HEK293 (cell line): ENCODE data around the gene PSMD2.

ENCODE experiments used
- BCL11A ChIP-seq: fragments of 450-650 bp; formaldehyde crosslinking; IDR thresholded peaks from 2 replicates; pipeline ENCODE4 v1.5.1; 2016; ENCODE audit warnings: low read depth, missing biosample characterization, missing genetic modification characterization
- GLI2 ChIP-seq: fragments of 450-650 bp; formaldehyde crosslinking; IDR thresholded peaks from 2 replicates; pipeline ENCODE4; 2017; ENCODE audit warnings: missing biosample characterization, missing genetic modification characterization, low read depth, borderline replicate concordance
- GLIS2 ChIP-seq: fragments of 450-650 bp; formaldehyde crosslinking; IDR thresholded peaks from 2 replicates; pipeline ENCODE4 v1.5.1; 2016; ENCODE audit warnings: missing biosample characterization, missing genetic modification characterization
- HOXC10 ChIP-seq: sonication (generic); formaldehyde crosslinking; IDR thresholded peaks from 2 replicates; pipeline ENCODE4 v1.8.1; 2023; ENCODE audit warnings: mild to moderate bottlenecking, missing genetic modification reagents
- SP2 ChIP-seq: fragments of 450-650 bp; formaldehyde crosslinking; IDR thresholded peaks from 2 replicates; pipeline ENCODE4 v1.5.1; 2016; ENCODE audit warnings: missing biosample characterization, missing genetic modification characterization
- TCF7L2 ChIP-seq: IDR thresholded peaks from 2 replicates; pipeline ENCODE4 v1.6.1; 2011; ENCODE audit warnings: low read depth, mild to moderate bottlenecking, inconsistent platforms, low read length, moderate library complexity, borderline replicate concordance
- ZBTB10 ChIP-seq: fragments of 450-650 bp; formaldehyde crosslinking; IDR thresholded peaks from 2 replicates; pipeline ENCODE4 v1.5.1; 2016; ENCODE audit warnings: missing biosample characterization, missing genetic modification characterization
- ZBTB6 ChIP-seq: fragments of 450-650 bp; formaldehyde crosslinking; IDR thresholded peaks from 2 replicates; pipeline ENCODE4 v1.5.1; 2017; ENCODE audit warnings: missing biosample characterization, missing genetic modification characterization
- ZNF18 ChIP-seq: fragments of 450-650 bp; formaldehyde crosslinking; IDR thresholded peaks from 2 replicates; pipeline ENCODE4 v1.5.1; 2016; ENCODE audit warnings: missing biosample characterization, missing genetic modification characterization
- ZNF292 ChIP-seq: fragments of 450-650 bp; formaldehyde crosslinking; IDR thresholded peaks from 2 replicates; pipeline ENCODE4 v1.5.1; 2016; ENCODE audit warnings: low read depth, missing biosample characterization, missing genetic modification characterization, borderline replicate concordance
- ZNF341 ChIP-seq: fragments of 450-650 bp; formaldehyde crosslinking; IDR thresholded peaks from 2 replicates; pipeline ENCODE4; 2016; ENCODE audit warnings: low read depth, missing biosample characterization, missing genetic modification characterization
- ZNF354C ChIP-seq: fragments of 450-650 bp; formaldehyde crosslinking; IDR thresholded peaks from 2 replicates; pipeline ENCODE4 v1.5.1; 2016; ENCODE audit warnings: missing biosample characterization, missing genetic modification characterization, low read depth, borderline replicate concordance
- ZNF391 ChIP-seq: fragments of 450-650 bp; formaldehyde crosslinking; IDR thresholded peaks from 2 replicates; pipeline ENCODE4 v1.5.1; 2016; ENCODE audit warnings: low read depth, missing biosample characterization, missing genetic modification characterization, borderline replicate concordance
- ZNF423 ChIP-seq: fragments of 450-650 bp; formaldehyde crosslinking; IDR thresholded peaks from 2 replicates; pipeline ENCODE4 v1.5.1; 2016; ENCODE audit warnings: missing biosample characterization, missing genetic modification characterization
- ZNF433 ChIP-seq: fragments of 450-650 bp; formaldehyde crosslinking; IDR thresholded peaks from 2 replicates; pipeline ENCODE4 v1.5.1; 2016; ENCODE audit warnings: missing biosample characterization, missing genetic modification characterization, low read depth
- ZNF518A ChIP-seq: fragments of 450-650 bp; formaldehyde crosslinking; conservative IDR thresholded peaks from 2 replicates; pipeline ENCODE4 v1.5.1; 2016; ENCODE audit warnings: low read depth, missing biosample characterization, missing genetic modification characterization
- ZNF521 ChIP-seq: fragments of 450-650 bp; formaldehyde crosslinking; IDR thresholded peaks from 2 replicates; pipeline ENCODE4 v1.5.1; 2017; ENCODE audit warnings: missing biosample characterization, mild to moderate bottlenecking, missing genetic modification characterization
- ZNF548 ChIP-seq: fragments of 450-650 bp; formaldehyde crosslinking; IDR thresholded peaks from 2 replicates; pipeline ENCODE4 v1.5.1; 2016; ENCODE audit warnings: missing biosample characterization, missing genetic modification characterization
- ZNF561 ChIP-seq: fragments of 450-650 bp; IDR thresholded peaks from 2 replicates; pipeline ENCODE4 v1.5.1; 2018; ENCODE audit warnings: missing biosample characterization, missing genetic modification characterization, borderline replicate concordance
- ZNF571 ChIP-seq: fragments of 450-650 bp; formaldehyde crosslinking; IDR thresholded peaks from 2 replicates; pipeline ENCODE4 v1.5.0; 2017; ENCODE audit warnings: missing biosample characterization, missing genetic modification characterization
- ZNF791 ChIP-seq: fragments of 450-650 bp; formaldehyde crosslinking; IDR thresholded peaks from 2 replicates; pipeline ENCODE4 v1.5.1; 2016; ENCODE audit warnings: missing biosample characterization, missing genetic modification characterization
- ZSCAN4 ChIP-seq: fragments of 450-650 bp; formaldehyde crosslinking; IDR thresholded peaks from 2 replicates; pipeline ENCODE4 v1.5.1; 2017; ENCODE audit warnings: missing biosample characterization, missing genetic modification characterization
- ZSCAN5A ChIP-seq: fragments of 450-650 bp; formaldehyde crosslinking; IDR thresholded peaks from 2 replicates; pipeline ENCODE4 v1.5.1; 2016; ENCODE audit warnings: missing biosample characterization, missing genetic modification characterization

PSMD2 gene

GRCh38 chr3:184249412-184250166, 49.5 kb upstream of the PSMD2 start, which contains the start of gene EEF1AKMT4 (continued):
- TF ChIP-seq ZBTB10 (tag by site-specific recombination), result no peak
- no peak for TF ChIP-seq ZNF423 (tag by site-specific recombination)
- no peak for TF ChIP-seq ZNF433 (tag by site-specific recombination)
- no peak for TF ChIP-seq ZNF18 (tag by site-specific recombination)
- 0 out of 2 replicates have a peak, but pooled peaks have one; percentile 47 for TF ChIP-seq BCL11A (tag by site-specific recombination)
- no peak for TF ChIP-seq ZNF518A
- TF ChIP-seq ZNF341 (tag by site-specific recombination), result no peak; the same call in 1 of the 2 replicates
- TF ChIP-seq ZBTB6 (tag by site-specific recombination), result peak; percentile 58; the same call in 1 of the 2 replicates
- no peak for TF ChIP-seq ZNF561 (tag by site-specific recombination)
- TF ChIP-seq ZNF521 (tag by site-specific recombination), result no peak
- no peak for TF ChIP-seq ZNF391 (tag by site-specific recombination)
- TF ChIP-seq GLIS2 (tag by site-specific recombination), result no peak
- TF ChIP-seq ZSCAN4 (tag by site-specific recombination), result no peak
- peak; percentile 83 for TF ChIP-seq SP2 (tag by site-specific recombination)
- TF ChIP-seq TCF7L2, result no peak
- no peak for TF ChIP-seq ZNF548 (tag by site-specific recombination)
- no peak for TF ChIP-seq ZNF571 (tag by site-specific recombination)
- no peak for TF ChIP-seq ZNF292 (tag by site-specific recombination)
- TF ChIP-seq ZNF791 (tag by site-specific recombination), result no peak
- no peak for TF ChIP-seq HOXC10 (CRISPR knock-in tag)
- no peak for TF ChIP-seq ZNF354C (tag by site-specific recombination)
- TF ChIP-seq GLI2 (tag by site-specific recombination), result no peak
- TF ChIP-seq ZSCAN5A (tag by site-specific recombination), result no peak
